ENCODE results near the gene SLC25A4. TPM values are rescaled to one million over a fixed set of nuclear protein-coding genes. Genes with fewer than 3 reads are reported as not detected.
"Not testable (repeated sequence)": the region's sequence is repeated elsewhere in the genome, so short reads cannot be mapped to it uniquely, and the experiment has no call there.

SLC25A4 gene
- total RNA-seq, 2 donors from 2014 or later: 3.1 to 8.1 TPM

- no peak for DNase-seq (ENCODE audit: low spot score in 2 of 2)
- Mint-ChIP-seq H3K9me3 (no peaks in the 10 kb centered on the region), H3K36me3 (no peaks in the 10 kb centered on the region), H3K27ac (no peak overlapping the region)
- no peak for ATAC-seq
These were observed 27.2 kb upstream of the SLC25A4 start for GRCh38 chr4:185115827-185116232.

GRCh38 chr4:185117300-185117934 is 25.6 kb upstream of the SLC25A4 start:
- Mint-ChIP-seq H3K9me3 (no peaks in the 10 kb centered on the region), H3K36me3 (no peaks in the 10 kb centered on the region), H3K27ac (no peak overlapping the region)
- DNase-seq (ENCODE audit: low spot score in 2 of 2) (no peak), ATAC-seq (no peak)

- DNase-seq (ENCODE audit: low spot score in 2 of 2): no peak
- no peaks in the 10 kb centered on the region for H3K36me3 Mint-ChIP-seq
These were observed 24.2 kb upstream of the SLC25A4 start for GRCh38 chr4:185118876-185119275.

GRCh38 chr4:185119467-185119866 is 23.6 kb upstream of the SLC25A4 start:
- DNase-seq (ENCODE audit: low spot score in 2 of 2): not testable (repeated sequence)

More at GRCh38 chr4:185118876-185119275, 24.2 kb upstream of the SLC25A4 start:
- Mint-ChIP-seq H3K9me3 (no peaks in the 10 kb centered on the region), H3K27ac (no peak overlapping the region)
- no peak for ATAC-seq

GRCh38 chr4:185119927-185120630 is 23.0 kb upstream of the SLC25A4 start:
- H3K27ac Mint-ChIP-seq: no peak overlapping the region
- no peak for ATAC-seq
- no peak for DNase-seq (ENCODE audit: low spot score in 2 of 2)
- H3K9me3 Mint-ChIP-seq: no peaks in the 10 kb centered on the region
- no peaks in the 10 kb centered on the region for H3K36me3 Mint-ChIP-seq

More at GRCh38 chr4:185119467-185119866, 23.6 kb upstream of the SLC25A4 start:
- ATAC-seq, H3K36me3 Mint-ChIP-seq, H3K27ac Mint-ChIP-seq, H3K9me3 Mint-ChIP-seq: not testable (repeated sequence)

GRCh38 chr4:185120631-185120946 is 22.5 kb upstream of the SLC25A4 start:
- ATAC-seq: no peak
- H3K27ac Mint-ChIP-seq: no peak overlapping the region

GRCh38 chr4:185122681-185123345 is 20.3 kb upstream of the SLC25A4 start:
- DNase-seq (ENCODE audit: low spot score in 2 of 2) (no peak), ATAC-seq (no peak)
- Mint-ChIP-seq H3K36me3 (no peaks in the 10 kb centered on the region), H3K9me3 (no peaks in the 10 kb centered on the region), H3K27ac (no peak overlapping the region)

More at GRCh38 chr4:185120631-185120946, 22.5 kb upstream of the SLC25A4 start:
- no peaks in the 10 kb centered on the region for H3K9me3 Mint-ChIP-seq
- DNase-seq (ENCODE audit: low spot score in 2 of 2): no peak
- H3K36me3 Mint-ChIP-seq: no peaks in the 10 kb centered on the region

- H3K36me3 Mint-ChIP-seq: no peaks in the 10 kb centered on the region
- DNase-seq (ENCODE audit: low spot score in 2 of 2) (no peak), ATAC-seq (no peak)
- no peaks in the 10 kb centered on the region for H3K9me3 Mint-ChIP-seq
- H3K27ac Mint-ChIP-seq: no peak overlapping the region
These were observed 19.1 kb upstream of the SLC25A4 start for GRCh38 chr4:185124006-185124405.

- Mint-ChIP-seq H3K27ac (no peak overlapping the region), H3K36me3 (no peaks in the 10 kb centered on the region), H3K9me3 (no peaks in the 10 kb centered on the region)
- ATAC-seq (peak; percentile 17 to 29), DNase-seq (ENCODE audit: low spot score in 2 of 2) (no peak)
These were observed 15.8 kb upstream of the SLC25A4 start for GRCh38 chr4:185127021-185127925.

- no peaks in the 10 kb centered on the region for H3K36me3 Mint-ChIP-seq
- ATAC-seq (peak; percentile 71 to 80), DNase-seq (ENCODE audit: low spot score in 2 of 2) (peak in 1 of 2 donors; percentile 31)
- no peak overlapping the region for H3K27ac Mint-ChIP-seq
- no peaks in the 10 kb centered on the region for H3K9me3 Mint-ChIP-seq
These were observed 14.6 kb upstream of the SLC25A4 start for GRCh38 chr4:185128272-185129119.

GRCh38 chr4:185134307-185134869 is 8.7 kb upstream of the SLC25A4 start:
- Mint-ChIP-seq H3K9me3 (no peaks in the 10 kb centered on the region), H3K27ac (no peak overlapping the region), H3K36me3 (no peaks in the 10 kb centered on the region)
- ATAC-seq (peak; percentile 37 to 70), DNase-seq (ENCODE audit: low spot score in 2 of 2) (no peak)

GRCh38 chr4:185137233-185137925 is 5.7 kb upstream of the SLC25A4 start:
- no peaks in the 10 kb centered on the region for H3K9me3 Mint-ChIP-seq
- no peak overlapping the region for H3K27ac Mint-ChIP-seq
- H3K36me3 Mint-ChIP-seq: no peaks in the 10 kb centered on the region
- DNase-seq (ENCODE audit: low spot score in 2 of 2) (no peak), ATAC-seq (no peak)

- ATAC-seq: no peak
- Mint-ChIP-seq H3K9me3 (no peaks in the 10 kb centered on the region), H3K36me3 (no peaks in the 10 kb centered on the region), H3K27ac (no peak overlapping the region)
- no peak for DNase-seq (ENCODE audit: low spot score in 2 of 2)
These were observed 4.9 kb upstream of the SLC25A4 start for GRCh38 chr4:185138161-185138560.

GRCh38 chr4:185139736-185140135 is 3.3 kb upstream of the SLC25A4 start:
- no peaks in the 10 kb centered on the region for H3K9me3 Mint-ChIP-seq
- DNase-seq (ENCODE audit: low spot score in 2 of 2) (no peak), ATAC-seq (no peak)
- peaks cover 0 to 5% of the 10 kb centered on the region in 2 donors for H3K36me3 Mint-ChIP-seq
- H3K27ac Mint-ChIP-seq: no peak overlapping the region

- H3K9me3 Mint-ChIP-seq: no peaks in the 10 kb centered on the region
- ATAC-seq (no peak), DNase-seq (ENCODE audit: low spot score in 2 of 2) (no peak)
These were observed 1.3 kb upstream of the SLC25A4 start for GRCh38 chr4:185141777-185142176.

More at GRCh38 chr4:185141777-185142176, 1.3 kb upstream of the SLC25A4 start:
- H3K36me3 Mint-ChIP-seq: peaks cover 0 to 5% of the 10 kb centered on the region in 2 donors
- H3K27ac Mint-ChIP-seq: no peak overlapping the region

Measured in activated naive CD4-positive, alpha-beta T cell treated with anti-CD3 and anti-CD28 coated beads, Interleukin-2, amount 50 U/mL, for 72 hours (primary cell).